A673 (cell line): ENCODE measurements around the gene LMAN1.

Experiments used
- EZH2 ChIP-seq: fragments of 200-600 bp; sonication (generic); IDR thresholded peaks from 2 replicates; pipeline ENCODE4 v1.6.1; 2017; ENCODE audit warnings: borderline replicate concordance, low read depth, mild to moderate bottlenecking, mixed read lengths, antibody characterized with exemption, low read length; ENCODE audit not compliant: poor library complexity, severe bottlenecking
- TF ChIP-seq, protein P1 (sequence below): fragments of 300-800, 200-600 bp; sonication (generic); conservative IDR thresholded peaks from 2 replicates; pipeline ENCODE4 v1.5.1; 2017; ENCODE audit warnings: low read depth, mild to moderate bottlenecking, antibody characterized with exemption, low read length, moderate library complexity, mixed read lengths

DNA sequence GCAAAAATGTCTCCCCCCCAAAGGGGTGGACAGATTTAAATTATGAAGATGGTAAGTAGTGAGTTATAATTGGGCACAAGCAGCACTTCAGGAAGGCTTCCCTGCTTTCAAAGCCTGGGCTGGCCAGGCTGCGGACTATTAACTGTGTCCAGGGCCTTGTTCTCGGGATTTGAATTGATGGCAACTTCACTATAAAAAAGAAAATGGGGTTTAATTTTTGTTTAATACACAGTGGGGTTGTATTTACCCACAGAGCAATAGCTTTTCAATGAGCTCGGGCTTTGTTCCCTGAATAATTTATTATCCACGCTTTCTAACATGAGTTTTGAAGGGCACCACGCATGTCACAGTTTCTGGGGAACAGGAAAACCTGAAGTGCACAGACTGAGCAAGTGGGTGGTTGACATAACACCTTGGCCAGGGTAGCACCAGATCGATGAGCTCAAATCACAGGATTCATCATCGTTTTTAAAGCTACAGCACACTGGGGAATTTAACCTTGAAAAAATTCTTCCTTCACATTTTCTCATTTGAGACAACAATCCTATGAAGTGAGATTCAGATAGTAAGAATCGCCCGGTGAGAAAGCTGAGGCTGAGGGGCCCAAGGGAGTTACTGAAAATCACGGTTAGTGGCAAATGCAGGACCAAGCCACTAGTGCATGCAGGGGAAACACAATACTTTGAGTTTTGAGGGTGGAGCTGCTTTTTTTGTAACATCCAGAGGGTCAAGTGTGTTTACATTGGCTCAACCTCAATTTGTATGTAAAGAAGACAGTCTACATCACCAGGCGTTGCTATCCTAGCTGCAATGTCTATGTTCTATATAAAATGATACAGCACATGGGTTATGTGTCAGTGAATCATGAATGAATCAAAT, 28.9 kb upstream of the LMAN1 start:
- TF ChIP-seq, protein P1, sequence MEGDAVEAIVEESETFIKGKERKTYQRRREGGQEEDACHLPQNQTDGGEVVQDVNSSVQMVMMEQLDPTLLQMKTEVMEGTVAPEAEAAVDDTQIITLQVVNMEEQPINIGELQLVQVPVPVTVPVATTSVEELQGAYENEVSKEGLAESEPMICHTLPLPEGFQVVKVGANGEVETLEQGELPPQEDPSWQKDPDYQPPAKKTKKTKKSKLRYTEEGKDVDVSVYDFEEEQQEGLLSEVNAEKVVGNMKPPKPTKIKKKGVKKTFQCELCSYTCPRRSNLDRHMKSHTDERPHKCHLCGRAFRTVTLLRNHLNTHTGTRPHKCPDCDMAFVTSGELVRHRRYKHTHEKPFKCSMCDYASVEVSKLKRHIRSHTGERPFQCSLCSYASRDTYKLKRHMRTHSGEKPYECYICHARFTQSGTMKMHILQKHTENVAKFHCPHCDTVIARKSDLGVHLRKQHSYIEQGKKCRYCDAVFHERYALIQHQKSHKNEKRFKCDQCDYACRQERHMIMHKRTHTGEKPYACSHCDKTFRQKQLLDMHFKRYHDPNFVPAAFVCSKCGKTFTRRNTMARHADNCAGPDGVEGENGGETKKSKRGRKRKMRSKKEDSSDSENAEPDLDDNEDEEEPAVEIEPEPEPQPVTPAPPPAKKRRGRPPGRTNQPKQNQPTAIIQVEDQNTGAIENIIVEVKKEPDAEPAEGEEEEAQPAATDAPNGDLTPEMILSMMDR, result no peak
- TF ChIP-seq EZH2, result no peak
